ENCODE measurements around the gene PGAP3.
A peak's percentile ranks its signal among the peaks of the same experiment; 100 is the strongest.
"Not testable (repeated sequence)": the region's sequence is repeated elsewhere in the genome, so short reads cannot be mapped to it uniquely, and the experiment has no call there.

Gene PGAP3

GRCh38 chr17:39727556-39727955 lies 39.7 kb upstream of the PGAP3 start:
- Histone ChIP-seq H3K36me3 (ENCODE audit: control insufficient read depth in 2 of 2, insufficient read depth in 1 of 2, low read length in 2 of 2) (peaks cover 8 to 58% of the 10 kb centered on the region in 2 experiments; a peak in 2 of 3 replicates), H3K9me3 (ENCODE audit: control insufficient read depth, insufficient read depth, low read depth, low read length) (no peaks in the 10 kb centered on the region), H3K4me1 (ENCODE audit: control insufficient read depth, insufficient read depth, low read length) (0 out of 2 replicates have a peak, but pooled peaks cover 3% of the 10 kb centered on the region), H3K4me3 (ENCODE audit: low read depth, low read length) (no peak overlapping the region), H3K27ac (ENCODE audit: extremely low read depth, low read depth, low read length) (no peak overlapping the region)
- ChIA-PET POLR2A (interaction anchor here (3.3 kb wide), 1 partner anchor 27 kb away, joined by 39 read pairs; the partner anchor contains the start of gene ERBB2), CTCF (interaction anchor here (0.6 to 0.7 kb wide), 2 partner anchors 9 to 243 kb away, joined by 3 to 6 read pairs; no protein-coding TSS in a partner anchor)
- TF ChIP-seq ZFP69B (tag by site-specific recombination; IDR thresholded peaks at IDR 0.05) (no peak), ZNF837 (tag by site-specific recombination; IDR thresholded peaks at IDR 0.05) (no peak)

GRCh38 chr17:39726617-39727016 lies 38.8 kb upstream of the PGAP3 start:
- TF ChIP-seq REST (tag by site-specific recombination; IDR thresholded peaks at IDR 0.05) (no peak), GFI1B (tag by site-specific recombination; IDR thresholded peaks at IDR 0.05) (no peak), ZBTB8A (tag by site-specific recombination; IDR thresholded peaks at IDR 0.05) (no peak), IKZF3 (tag by site-specific recombination; IDR thresholded peaks at IDR 0.05) (no peak), PRDM1 (tag by site-specific recombination; IDR thresholded peaks at IDR 0.05) (no peak), BCL6B (tag by site-specific recombination; IDR thresholded peaks at IDR 0.05) (no peak), ZNF302 (tag by site-specific recombination; IDR thresholded peaks at IDR 0.05; ENCODE audit: low read depth) (no peak)
- POLR2A ChIA-PET: interaction anchor here (1.0 kb wide), 2 partner anchors 10 to 12 kb away, joined by 3 to 5 read pairs; no protein-coding TSS in a partner anchor
- no peak overlapping the region for H3K4me3 ChIP-seq (ENCODE audit: low read depth, low read length)
- 0 out of 2 replicates have a peak, but pooled peaks cover 3% of the 10 kb centered on the region for H3K4me1 ChIP-seq (ENCODE audit: control insufficient read depth, insufficient read depth, low read length)
- no peaks in the 10 kb centered on the region for H3K9me3 ChIP-seq (ENCODE audit: control insufficient read depth, insufficient read depth, low read depth, low read length)
- H3K36me3 ChIP-seq (ENCODE audit: control insufficient read depth in 2 of 2, insufficient read depth in 1 of 2, low read length in 2 of 2): peaks cover 8 to 60% of the 10 kb centered on the region in 2 experiments; a peak in 2 of 3 replicates
- CTCF ChIA-PET: interaction anchor here (1.0 to 1.8 kb wide), 2 partner anchors 103 to 105 kb away, joined by 3 to 4 read pairs; no protein-coding TSS in a partner anchor
- H3K27ac ChIP-seq (ENCODE audit: extremely low read depth, low read depth, low read length): no peak overlapping the region

GRCh38 chr17:39725923-39726322 lies 38.1 kb upstream of the PGAP3 start:
- not testable (repeated sequence) for H3K27ac ChIP-seq (ENCODE audit: extremely low read depth, low read depth, low read length); H3K4me3 ChIP-seq (ENCODE audit: low read depth, low read length); H3K4me1 ChIP-seq (ENCODE audit: control insufficient read depth, insufficient read depth, low read length); H3K9me3 ChIP-seq (ENCODE audit: control insufficient read depth, insufficient read depth, low read depth, low read length)
- CTCF ChIA-PET: interaction anchor here (0.7 to 1.8 kb wide), 4 partner anchors 72 to 1768 kb away, joined by 3 to 4 read pairs (median 4); no protein-coding TSS in a partner anchor
- H3K36me3 ChIP-seq (ENCODE audit: control insufficient read depth in 2 of 2, insufficient read depth in 1 of 2, low read length in 2 of 2): peaks cover 8 to 63% of the 10 kb centered on the region in 2 experiments; a peak in 2 of 3 replicates
- TF ChIP-seq ZNF121 (tag by site-specific recombination; IDR thresholded peaks at IDR 0.05) (peak; percentile 94), ZNF362 (tag by site-specific recombination; IDR thresholded peaks at IDR 0.05) (0 out of 2 replicates have a peak, but pooled peaks have one; percentile 31)
- POLR2A ChIA-PET: interaction anchor here (0.9 to 1.8 kb wide), 3 partner anchors 11 to 38 kb away, joined by 3 to 7 read pairs (median 5); partner anchors contain the start of genes ERBB2 and PGAP3

Measured in HEK293 (cell line).